Panc1 (cell line): ENCODE results near the gene ZIM2. TPM values are rescaled to one million over a fixed set of nuclear protein-coding genes. Genes with fewer than 3 reads are reported as not detected.

Experiments
- ATAC-seq: fragments of 200-7000 bp; cut with Tn5 transposase; 2 replicates; pipeline ENCODE4 v1.9.1; 2020; ENCODE audit warnings: mild to moderate bottlenecking, moderate library complexity
- BruUV-seq: library from RNA; stranded (reverse); fragments of 400-500 nt; replicated peaks from 2 replicates; lab custom pipeline; 2021; lab: Mats Ljungman, UMichigan
- CTCF ChIA-PET: fragments of 300-600 bp; sonication (Branson Sonifier 250); formaldehyde crosslinking; loops from one replicate; lab custom pipeline; 2022; ENCODE audit warnings: antibody characterized with exemption; lab: Charles Lee
- POLR2A ChIA-PET: fragments of 300-600 bp; sonication (Branson Sonifier 250); formaldehyde crosslinking; loops from one replicate; lab custom pipeline; 2022; ENCODE audit warnings: antibody characterized with exemption; lab: Charles Lee
- DNase-seq: peaks from one replicate; pipeline ENCODE4 v3.0.0-alpha.2; 2010; ENCODE audit warnings: low read depth, low spot score
- H3K27ac ChIP-seq: 2 replicates; pipeline ENCODE4 v1.5.1; 2011; ENCODE audit warnings: mild to moderate bottlenecking, low read length, inconsistent platforms
- H3K27me3 ChIP-seq: fragments of 200-500 bp; sonication (Bioruptor generic); 2 replicates; pipeline ENCODE4 v1.6.0; 2014; ENCODE audit warnings: low read length, inconsistent platforms; ENCODE audit not compliant: control insufficient read depth, insufficient read depth
- H3K36me3 ChIP-seq: fragments of 200-500 bp; sonication (Bioruptor generic); 2 replicates; pipeline ENCODE4 v1.5.1; 2014; ENCODE audit warnings: inconsistent platforms, mild to moderate bottlenecking, low read length, moderate library complexity; ENCODE audit not compliant: control insufficient read depth, insufficient read depth
- H3K4me1 ChIP-seq: 2 replicates; pipeline ENCODE4 v1.5.1; 2011; ENCODE audit warnings: inconsistent platforms, mild to moderate bottlenecking, low read length, moderate library complexity; ENCODE audit not compliant: control insufficient read depth, insufficient read depth
- H3K4me3 ChIP-seq, 2 experiments: 2 replicates each; pipeline ENCODE4 v1.5.1; 2011 to 2012; ENCODE audit warnings: low read depth in 2 of 2, low read length in 2 of 2, mild to moderate bottlenecking in 2 of 2, inconsistent platforms in 1 of 2, moderate library complexity in 1 of 2
- H3K9me3 ChIP-seq: fragments of 200-500 bp; sonication (Bioruptor generic); 2 replicates; pipeline ENCODE4 v1.5.1; 2014; ENCODE audit warnings: low read depth, mild to moderate bottlenecking, inconsistent platforms, low read length, moderate library complexity; ENCODE audit not compliant: control insufficient read depth, insufficient read depth
- CTCF ChIP-seq: fragments of 450-650 bp; IDR thresholded peaks from 2 replicates; pipeline ENCODE4 v1.5.1; 2017; ENCODE audit warnings: mild to moderate bottlenecking
- POLR2AphosphoS5 ChIP-seq: IDR thresholded peaks from 2 replicates; pipeline ENCODE4 v1.6.1; 2012; ENCODE audit warnings: mild to moderate bottlenecking, low read depth, low read length, moderate library complexity
- SIN3A ChIP-seq: IDR thresholded peaks from 2 replicates; pipeline ENCODE4 v1.6.1; 2012; ENCODE audit warnings: low read depth, mild to moderate bottlenecking, low read length, moderate library complexity, borderline replicate concordance; ENCODE audit not compliant: insufficient read depth
- TCF7L2 ChIP-seq: IDR thresholded peaks from 2 replicates; pipeline ENCODE4 v1.6.1; 2011; ENCODE audit warnings: mild to moderate bottlenecking, low read depth, low read length, inconsistent platforms
- in situ Hi-C: cut with HindIII; loops from 2 replicates; pipeline ENCODE4 v1.10.0; 2016; ENCODE audit warnings: low sequenced_read_pairs, low pct_unique_long_range_greater_than_20kb
- intact Hi-C: fragments of 100-400 bp; cut with micrococcal nuclease; formaldehyde crosslinking; loops from one replicate; pipeline ENCODE4 v1.10.0; 2022; ENCODE audit not compliant: unreplicated experiment
- total RNA-seq: library from RNA; stranded (reverse); gene quantifications from one replicate; pipeline ENCODE4 v1.2.1, GENCODE V29; 2021; ENCODE audit not compliant: unreplicated experiment
- TF ChIP-seq, protein P1 (sequence below), 2 experiments: IDR thresholded peaks; 2 replicates each; pipeline ENCODE4 v1.6.1; 2011 to 2012; ENCODE audit warnings: low read depth in 2 of 2, control low read depth in 1 of 2, low read length in 1 of 2, mild to moderate bottlenecking in 1 of 2, moderate library complexity in 1 of 2; ENCODE audit not compliant: insufficient read depth in 1 of 2

Gene ZIM2
- total RNA-seq, 1 experiment from 2014 or later: not detected

DNA sequence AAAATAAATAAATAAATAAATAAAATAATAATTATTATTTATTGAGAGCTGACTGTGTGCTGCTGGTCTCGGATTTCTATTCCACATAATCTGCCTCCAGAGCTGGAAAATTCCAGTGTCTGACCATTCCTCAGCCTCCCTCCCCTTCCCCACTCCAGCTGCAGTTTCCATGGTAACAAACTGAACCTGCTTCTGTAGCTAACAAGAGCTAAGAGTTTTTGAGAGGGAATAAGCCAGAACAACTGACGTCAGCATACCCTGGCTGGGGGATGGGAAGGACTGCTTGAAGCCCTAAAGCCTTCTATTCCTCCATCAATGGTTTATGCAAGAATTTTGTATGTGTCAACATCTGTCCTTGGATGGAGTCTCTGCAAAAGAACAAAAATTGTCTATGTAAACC lies 26.0 kb upstream of the ZIM2 start:
- Histone ChIP-seq H3K4me3 (no peak overlapping the region), H3K27me3 (no peaks in the 10 kb centered on the region), H3K9me3 (no peaks in the 10 kb centered on the region), H3K27ac (no peak overlapping the region), H3K36me3 (no peaks in the 10 kb centered on the region), H3K4me1 (no peaks in the 10 kb centered on the region)
- CTCF ChIA-PET: no interaction called here
- intact Hi-C loops: no loop called here
- in situ Hi-C loops: no loop called here
- no peak for ATAC-seq
- POLR2A ChIA-PET: no interaction called here
- TF ChIP-seq, protein P1, sequence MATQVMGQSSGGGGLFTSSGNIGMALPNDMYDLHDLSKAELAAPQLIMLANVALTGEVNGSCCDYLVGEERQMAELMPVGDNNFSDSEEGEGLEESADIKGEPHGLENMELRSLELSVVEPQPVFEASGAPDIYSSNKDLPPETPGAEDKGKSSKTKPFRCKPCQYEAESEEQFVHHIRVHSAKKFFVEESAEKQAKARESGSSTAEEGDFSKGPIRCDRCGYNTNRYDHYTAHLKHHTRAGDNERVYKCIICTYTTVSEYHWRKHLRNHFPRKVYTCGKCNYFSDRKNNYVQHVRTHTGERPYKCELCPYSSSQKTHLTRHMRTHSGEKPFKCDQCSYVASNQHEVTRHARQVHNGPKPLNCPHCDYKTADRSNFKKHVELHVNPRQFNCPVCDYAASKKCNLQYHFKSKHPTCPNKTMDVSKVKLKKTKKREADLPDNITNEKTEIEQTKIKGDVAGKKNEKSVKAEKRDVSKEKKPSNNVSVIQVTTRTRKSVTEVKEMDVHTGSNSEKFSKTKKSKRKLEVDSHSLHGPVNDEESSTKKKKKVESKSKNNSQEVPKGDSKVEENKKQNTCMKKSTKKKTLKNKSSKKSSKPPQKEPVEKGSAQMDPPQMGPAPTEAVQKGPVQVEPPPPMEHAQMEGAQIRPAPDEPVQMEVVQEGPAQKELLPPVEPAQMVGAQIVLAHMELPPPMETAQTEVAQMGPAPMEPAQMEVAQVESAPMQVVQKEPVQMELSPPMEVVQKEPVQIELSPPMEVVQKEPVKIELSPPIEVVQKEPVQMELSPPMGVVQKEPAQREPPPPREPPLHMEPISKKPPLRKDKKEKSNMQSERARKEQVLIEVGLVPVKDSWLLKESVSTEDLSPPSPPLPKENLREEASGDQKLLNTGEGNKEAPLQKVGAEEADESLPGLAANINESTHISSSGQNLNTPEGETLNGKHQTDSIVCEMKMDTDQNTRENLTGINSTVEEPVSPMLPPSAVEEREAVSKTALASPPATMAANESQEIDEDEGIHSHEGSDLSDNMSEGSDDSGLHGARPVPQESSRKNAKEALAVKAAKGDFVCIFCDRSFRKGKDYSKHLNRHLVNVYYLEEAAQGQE (IDR thresholded peaks at IDR 0.05; ENCODE audit: insufficient read depth in 1 of 2, low read depth in 2 of 2, low read length in 1 of 2): no peak
- TF ChIP-seq POLR2AphosphoS5 (no peak), TCF7L2 (no peak), CTCF (no peak), SIN3A (no peak)
- no TSS peak for BruUV-seq
- DNase-seq: no peak

DNA sequence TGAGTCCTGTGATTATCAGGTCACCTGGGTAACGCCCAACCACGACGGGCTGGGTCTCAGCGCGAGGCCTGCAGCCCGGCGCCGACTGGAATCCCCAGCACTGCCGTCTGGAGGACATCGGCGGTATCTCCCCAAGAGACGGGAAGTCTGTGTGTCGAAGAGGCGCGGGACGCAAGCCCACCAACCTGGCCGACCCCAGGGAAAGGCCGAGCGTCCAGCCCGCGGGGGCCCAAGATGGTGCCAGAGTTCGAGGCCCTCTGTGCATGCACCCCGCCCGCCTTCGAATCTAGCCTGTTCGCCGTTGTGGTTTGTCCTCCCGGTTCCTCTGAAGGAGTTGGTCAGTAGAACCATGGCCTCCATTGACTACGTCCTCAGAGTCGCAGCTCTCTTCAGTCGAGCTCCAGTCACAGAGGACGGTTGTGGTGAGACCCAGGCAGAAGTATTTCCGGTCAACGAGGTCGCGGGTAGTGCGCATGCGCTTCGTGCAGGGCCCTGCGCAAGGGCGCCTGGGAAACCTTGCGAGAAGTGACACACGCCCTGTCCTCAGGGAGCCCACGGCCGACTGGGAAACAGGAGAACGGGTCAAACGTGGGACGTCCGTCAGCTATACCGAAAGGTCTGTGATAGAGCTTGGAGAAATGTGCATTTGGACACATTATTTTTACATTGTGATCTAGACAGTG lies 24.1 kb upstream of the ZIM2 start:
- POLR2A ChIA-PET: interaction anchor here (0.6 kb wide), 1 partner anchor 673 kb away, joined by 3 read pairs; no protein-coding TSS in a partner anchor
- Histone ChIP-seq H3K4me3 (no peak overlapping the region), H3K4me1 (no peaks in the 10 kb centered on the region), H3K36me3 (no peaks in the 10 kb centered on the region), H3K27me3 (no peaks in the 10 kb centered on the region), H3K27ac (no peak overlapping the region), H3K9me3 (no peaks in the 10 kb centered on the region)
- no peak for TF ChIP-seq TCF7L2
- TF ChIP-seq CTCF: no peak
- TF ChIP-seq SIN3A: no peak
- in situ Hi-C loops: no loop called here
- intact Hi-C loops: no loop called here
- ATAC-seq (no peak), DNase-seq (no peak)
- CTCF ChIA-PET: no interaction called here
- BruUV-seq: no TSS peak
